Endothelial cell of umbilical vein (primary cell): ENCODE data around the gene BNIP5. TPM values are rescaled to one million over a fixed set of nuclear protein-coding genes. Genes with fewer than 3 reads are reported as not detected.

ENCODE experiments used
- BruUV-seq: library from RNA; stranded (reverse); fragments of 400-500 nt; replicated peaks from 2 replicates; lab custom pipeline; 2021; lab: Mats Ljungman, UMichigan
- CTCF ChIA-PET: fragments of 300-600, 350-600 bp; sonication (Branson Sonifier 250); formaldehyde crosslinking; loops from one replicate; lab custom pipeline; 2021; ENCODE audit warnings: antibody characterized with exemption, inconsistent platforms; lab: Charles Lee
- POLR2A ChIA-PET: fragments of 300-600, 350-600 bp; sonication (Branson Sonifier 250); formaldehyde crosslinking; loops from one replicate; lab custom pipeline; 2021; ENCODE audit warnings: antibody characterized with exemption, inconsistent platforms; lab: Charles Lee
- DNase-seq: peaks from one replicate; pipeline ENCODE4 v3.0.0-alpha.2; 2011; ENCODE audit warnings: low read depth, low spot score
- FAIRE-seq: peaks from 2 replicates; lab custom pipeline; 2011; peaks lifted over from hg19 to GRCh38; lab: Jason Lieb, UNC
- H2AFZ ChIP-seq: 2 replicates; pipeline ENCODE4 v1.6.0; 2012; ENCODE audit warnings: low read depth, low read length, control low read depth, inconsistent platforms
- H3K27ac ChIP-seq: 2 replicates; pipeline ENCODE4 v1.5.1; 2011; ENCODE audit warnings: low read depth, mild to moderate bottlenecking, control low read depth, low read length, moderate library complexity; ENCODE audit not compliant: insufficient read depth
- H3K27me3 ChIP-seq, 2 experiments: 2 replicates each; pipeline versions ENCODE4 v1.6.0 to v1.6.1; 2011; ENCODE audit warnings: low read length in 2 of 2, mixed read lengths in 1 of 2; ENCODE audit not compliant: control insufficient read depth in 2 of 2, insufficient read depth in 2 of 2
- H3K36me3 ChIP-seq, 2 experiments: 2 replicates in 1 of 2; 3 replicates in 1 of 2; pipeline ENCODE4 v1.5.1; 2011; ENCODE audit warnings: low read length in 2 of 2, mild to moderate bottlenecking in 1 of 2, moderate library complexity in 1 of 2; ENCODE audit not compliant: control insufficient read depth in 2 of 2, insufficient read depth in 2 of 2; ENCODE audit errors: extremely low read depth in 1 of 2
- H3K4me1 ChIP-seq: 3 replicates; pipeline ENCODE4 v1.5.1; 2011; ENCODE audit warnings: mild to moderate bottlenecking, low read length; ENCODE audit not compliant: control insufficient read depth, insufficient read depth; ENCODE audit errors: extremely low read depth
- H3K4me2 ChIP-seq: 2 replicates; pipeline ENCODE4 v1.6.1; 2011; ENCODE audit warnings: low read length, control low read depth, mixed read lengths; ENCODE audit not compliant: insufficient read depth
- H3K4me3 ChIP-seq, 3 experiments: fragments of 200-600 bp in 1 of 3; sonication (generic), shearing (Covaris generic) in 1 of 3; replicated peaks in 1 of 3; 2 replicates each; pipeline ENCODE4 v1.5.1; 2011 to 2016; ENCODE audit warnings: control low read depth in 3 of 3, low read length in 3 of 3, mild to moderate bottlenecking in 2 of 3, inconsistent platforms in 1 of 3, low read depth in 1 of 3, moderate library complexity in 1 of 3; ENCODE audit not compliant: insufficient read depth in 1 of 3
- H3K79me2 ChIP-seq: 2 replicates; pipeline ENCODE4 v1.6.0; 2012; ENCODE audit warnings: low read length, inconsistent platforms; ENCODE audit not compliant: control insufficient read depth, insufficient read depth
- H3K9ac ChIP-seq: replicated peaks from 2 replicates; pipeline ENCODE3; 2011; ENCODE audit warnings: low read length, control low read depth; ENCODE audit not compliant: insufficient read depth; ENCODE audit errors: extremely low read depth
- H3K9me1 ChIP-seq: replicated peaks from 3 replicates; pipeline ENCODE4 v1.6.0; 2011; ENCODE audit warnings: mild to moderate bottlenecking, low read length; ENCODE audit not compliant: control insufficient read depth, insufficient read depth; ENCODE audit errors: extremely low read depth
- H3K9me3 ChIP-seq: replicated peaks from 2 replicates; pipeline ENCODE4 v1.5.1; 2012; ENCODE audit warnings: low read length, inconsistent platforms; ENCODE audit not compliant: control insufficient read depth, insufficient read depth
- H4K20me1 ChIP-seq: replicated peaks from 2 replicates; pipeline ENCODE3; 2011; ENCODE audit warnings: mild to moderate bottlenecking, low read length; ENCODE audit not compliant: control insufficient read depth, insufficient read depth; ENCODE audit errors: extremely low read depth
- CTCF ChIP-seq, 2 donors: IDR thresholded peaks; 1 replicate in 1 of 2; 2 replicates in 1 of 2; pipeline ENCODE4 v1.5.1; 2011; ENCODE audit warnings: low read length in 2 of 2, mild to moderate bottlenecking in 2 of 2, moderate library complexity in 2 of 2, control low read depth in 1 of 2, inconsistent platforms in 1 of 2, low read depth in 1 of 2; ENCODE audit not compliant: insufficient read depth in 1 of 2; ENCODE audit errors: extremely low read depth in 1 of 2
- FOS ChIP-seq: IDR thresholded peaks from 2 replicates; pipeline ENCODE4 v1.6.1; 2011; ENCODE audit warnings: mild to moderate bottlenecking, low read length, moderate library complexity, borderline replicate concordance; ENCODE audit not compliant: insufficient read depth
- GATA2 ChIP-seq: IDR thresholded peaks from 2 replicates; pipeline ENCODE4 v1.7.0; 2011; ENCODE audit warnings: low read depth, mild to moderate bottlenecking, moderate library complexity, mixed read lengths, low read length; ENCODE audit not compliant: insufficient read length, insufficient read depth
- MAX ChIP-seq: IDR thresholded peaks from 2 replicates; pipeline ENCODE4 v1.6.1; 2011; ENCODE audit not compliant: insufficient read depth, insufficient read length
- POLR2A ChIP-seq: IDR thresholded peaks from 2 replicates; pipeline ENCODE4 v1.6.1; 2012; ENCODE audit warnings: low read depth, mild to moderate bottlenecking, control low read depth, low read length
- dilution Hi-C: fragments of 300-500 bp; cut with MboI; formaldehyde crosslinking; loops from one replicate; pipeline ENCODE4 v1.15.0; 2019; ENCODE audit warnings: low sequenced_read_pairs; ENCODE audit not compliant: extremely low pct_ligation_motif_present
- intact Hi-C: fragments of 100-400 bp; cut with micrococcal nuclease; formaldehyde crosslinking; loops from one replicate; pipeline ENCODE4 v1.10.0; 2022
- polyA plus RNA-seq, 4 experiments: library from polyadenylated mRNA; depleted of rRNA in 3 of 4; stranded (reverse) in 3 of 4; unstranded in 1 of 4; fragments of >200 nt; gene quantifications; 2 replicates each; pipeline versions ENCODE4 v1.2.1 to v1.2.3, GENCODE V29; 2011 to 2012; ENCODE audit warnings: missing spikeins in 1 of 4
- total RNA-seq: library from RNA; stranded (reverse); gene quantifications from 2 replicates; pipeline ENCODE4 v1.2.3, GENCODE V29; 2021

Gene BNIP5
- total and polyA plus RNA-seq, 2 donors (not counting 3 experiments of a cell fraction or from before 2014, with no cell fraction given): not detected

GRCh38 chr6:36297051-36297450 is 39.6 kb downstream of the BNIP5 start:
- DNase-seq: no peak
- Histone ChIP-seq H3K27ac (no peak overlapping the region), H4K20me1 (no peaks in the 10 kb centered on the region), H3K79me2 (no peaks in the 10 kb centered on the region), H3K4me2 (no peak overlapping the region), H3K36me3 (no peaks in the 10 kb centered on the region), H3K9me3 (no peaks in the 10 kb centered on the region), H3K9ac (no peak overlapping the region), H3K4me3 (no peak overlapping the region), H3K9me1 (no peaks in the 10 kb centered on the region), H3K27me3 (peaks cover 7 to 8% of the 10 kb centered on the region in 2 experiments), H2AFZ (no peak overlapping the region), H3K4me1 (no peaks in the 10 kb centered on the region)
- ChIA-PET CTCF (interaction anchor here (0.5 to 1.4 kb wide), 3 partner anchors 39 to 774 kb away, joined by 3 read pairs; no protein-coding TSS in a partner anchor), POLR2A (no interaction called here)
- BruUV-seq: no TSS peak
- dilution Hi-C loops (no loop called here), intact Hi-C loops (no loop called here)
- FAIRE-seq: no peak
- TF ChIP-seq POLR2A (no peak), GATA2 (no peak), FOS (no peak), CTCF (IDR thresholded peaks at IDR 0.05; ENCODE audit: extremely low read depth in 1 of 2, insufficient read depth in 1 of 2, low read depth in 1 of 2, low read length in 2 of 2) (no peak), MAX (no peak)

GRCh38 chr6:36296240-36296639 is 40.4 kb downstream of the BNIP5 start:
- DNase-seq (no peak), FAIRE-seq (no peak)
- dilution Hi-C loops (no loop called here), intact Hi-C loops (no loop called here)
- ChIA-PET POLR2A (no interaction called here), CTCF (interaction anchor here (0.9 to 1.4 kb wide), 2 partner anchors 45 to 47 kb away, joined by 3 to 4 read pairs; no protein-coding TSS in a partner anchor)
- Histone ChIP-seq H3K36me3 (no peaks in the 10 kb centered on the region), H3K27ac (no peak overlapping the region), H2AFZ (no peak overlapping the region), H3K9ac (no peak overlapping the region), H3K9me1 (no peaks in the 10 kb centered on the region), H4K20me1 (no peaks in the 10 kb centered on the region), H3K4me2 (no peak overlapping the region), H3K79me2 (no peaks in the 10 kb centered on the region), H3K4me3 (no peak overlapping the region), H3K9me3 (no peaks in the 10 kb centered on the region), H3K4me1 (no peaks in the 10 kb centered on the region), H3K27me3 (peaks cover 7 to 8% of the 10 kb centered on the region in 2 experiments)
- TF ChIP-seq GATA2: no peak
- no TSS peak for BruUV-seq
